ENCODE data around the gene KHDRBS1. TPM values are rescaled to one million over a fixed set of nuclear protein-coding genes. Genes with fewer than 3 reads are reported as not detected.

The KHDRBS1 gene
- total and polyA plus RNA-seq, 2 of the 13 experiments (the other 11 are each of a cell fraction or from before 2014, with no cell fraction given): 25.1 to 39.0 TPM

GRCh38 chr1:31978843-31979400, 34.7 kb upstream of the KHDRBS1 start (continued):
- no peak for TF ChIP-seq ZFP36L1 (CRISPR knock-in tag; IDR thresholded peaks at IDR 0.05)
- no peak for TF ChIP-seq RAD51 (IDR thresholded peaks at IDR 0.05; ENCODE audit: borderline replicate concordance)
- TF ChIP-seq, protein P1, sequence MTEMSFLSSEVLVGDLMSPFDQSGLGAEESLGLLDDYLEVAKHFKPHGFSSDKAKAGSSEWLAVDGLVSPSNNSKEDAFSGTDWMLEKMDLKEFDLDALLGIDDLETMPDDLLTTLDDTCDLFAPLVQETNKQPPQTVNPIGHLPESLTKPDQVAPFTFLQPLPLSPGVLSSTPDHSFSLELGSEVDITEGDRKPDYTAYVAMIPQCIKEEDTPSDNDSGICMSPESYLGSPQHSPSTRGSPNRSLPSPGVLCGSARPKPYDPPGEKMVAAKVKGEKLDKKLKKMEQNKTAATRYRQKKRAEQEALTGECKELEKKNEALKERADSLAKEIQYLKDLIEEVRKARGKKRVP (CRISPR knock-in tag; IDR thresholded peaks at IDR 0.05): no peak
- no peak for TF ChIP-seq ATF5 (CRISPR knock-in tag; IDR thresholded peaks at IDR 0.05; ENCODE audit: low read depth)
- no peak for TF ChIP-seq SOX6 (IDR thresholded peaks at IDR 0.05)
- TF ChIP-seq SOX6 (CRISPR knock-in tag; IDR thresholded peaks at IDR 0.05): no peak
- no peak for TF ChIP-seq ZNF746 (CRISPR knock-in tag; IDR thresholded peaks at IDR 0.05)
- TF ChIP-seq PBX2 (CRISPR knock-in tag; IDR thresholded peaks at IDR 0.05): no peak
- no peak for TF ChIP-seq FOXM1 (CRISPR knock-in tag; IDR thresholded peaks at IDR 0.05)
- no peak for TF ChIP-seq ARNTL (CRISPR knock-in tag; IDR thresholded peaks at IDR 0.05)
- TF ChIP-seq ZNF280D (CRISPR knock-in tag; IDR thresholded peaks at IDR 0.05): no peak
- TF ChIP-seq GPN1 (CRISPR knock-in tag; IDR thresholded peaks at IDR 0.05; ENCODE audit: borderline replicate concordance): no peak
